Subcutaneous abdominal adipose tissue (tissue), 5 donors: ENCODE results near the gene DPM2.

Source experiments
- H3K27ac ChIP-seq: one replicate; pipeline ENCODE4 v1.7.0; 2013; ENCODE audit warnings: low read depth, mild to moderate bottlenecking, inconsistent platforms, low read length, moderate library complexity
- H3K27me3 ChIP-seq, 5 donors: one replicate each; pipeline ENCODE4 v1.7.0; 2013; ENCODE audit warnings: low read length in 5 of 5, inconsistent platforms in 1 of 5; ENCODE audit not compliant: control insufficient read depth in 5 of 5, insufficient read depth in 4 of 5
- H3K36me3 ChIP-seq, 5 donors: one replicate each; pipeline ENCODE4 v1.7.0; 2013; ENCODE audit warnings: low read length in 5 of 5; ENCODE audit not compliant: control insufficient read depth in 5 of 5, insufficient read depth in 5 of 5
- H3K4me1 ChIP-seq, 5 donors: one replicate each; pipeline ENCODE4 v1.7.0; 2013; ENCODE audit warnings: low read length in 5 of 5, mild to moderate bottlenecking in 3 of 5, moderate library complexity in 1 of 5; ENCODE audit not compliant: control insufficient read depth in 5 of 5, insufficient read depth in 5 of 5
- H3K4me3 ChIP-seq, 5 donors: one replicate each; pipeline ENCODE4 v1.7.0; 2013; ENCODE audit warnings: low read length in 5 of 5, low read depth in 1 of 5
- H3K9ac ChIP-seq, 5 donors: one replicate each; pipeline ENCODE4 v1.7.0; 2013; ENCODE audit warnings: low read length in 5 of 5, mild to moderate bottlenecking in 4 of 5, moderate library complexity in 3 of 5
- H3K9me3 ChIP-seq, 5 donors: one replicate each; pipeline ENCODE4 v1.7.0; 2013; ENCODE audit warnings: low read length in 5 of 5; ENCODE audit not compliant: control insufficient read depth in 5 of 5
- donor health status: healthy.
- donor health status: healthy.
- donor health status: healthy.
- donor health status: healthy.
- donor health status: healthy.

The DPM2 gene

GRCh38 chr9:127886401-127886972 is 51.2 kb downstream of the DPM2 start:
- no peaks in the 10 kb centered on the region for H3K9me3 ChIP-seq
- no peak overlapping the region for H3K9ac ChIP-seq
- H3K27ac ChIP-seq, result peak overlapping the region; percentile 29
- H3K36me3 ChIP-seq, result peaks cover 0 to 58% (median 54%) of the 10 kb centered on the region in 5 donors
- no peaks in the 10 kb centered on the region for H3K27me3 ChIP-seq
- no peak overlapping the region for H3K4me3 ChIP-seq
- peaks cover 3 to 31% (median 26%) of the 10 kb centered on the region in 5 donors for H3K4me1 ChIP-seq

GRCh38 chr9:127885508-127886281 is 52.0 kb downstream of the DPM2 start:
- Histone ChIP-seq H3K9me3 (no peaks in the 10 kb centered on the region), H3K27ac (peak overlapping the region; percentile 29), H3K36me3 (peaks cover 0 to 50% (median 48%) of the 10 kb centered on the region in 5 donors), H3K4me3 (no peak overlapping the region), H3K9ac (peak overlapping the region in 2 of 5 donors; percentile 30 to 56), H3K4me1 (peaks cover 3 to 31% (median 26%) of the 10 kb centered on the region in 5 donors), H3K27me3 (no peaks in the 10 kb centered on the region)
